Head of caudate nucleus (tissue), 42 donors: Measurements from ENCODE around the gene APLP2.
"Not testable (repeated sequence)": the region's sequence is repeated elsewhere in the genome, so short reads cannot be mapped to it uniquely, and the experiment has no call there.

Experiments used
- DNase-seq, 42 donors: peaks; one replicate each; pipeline versions ENCODE4 v3.0.0 to v3.0.0-alpha.2; 2020 to 2021; ENCODE audit warnings: mixed read lengths in 7 of 42
- intact Hi-C: fragments of 100-400 bp; cut with DNase I; formaldehyde crosslinking; loops from one replicate; pipeline ENCODE4 v1.15.0; 2022

Gene APLP2

GRCh38 chr11:130085671-130086290, 16.1 kb downstream of the APLP2 start:
- intact Hi-C loops: no loop called here
- DNase-seq: no peak

GRCh38 chr11:130086669-130087068, 17.0 kb downstream of the APLP2 start:
- DNase-seq: no peak
- intact Hi-C loops: no loop called here

- intact Hi-C loops: no loop called here
- DNase-seq: no peak
Observed at GRCh38 chr11:130087294-130087926, 17.7 kb downstream of the APLP2 start.

- intact Hi-C loops: no loop called here
Observed at GRCh38 chr11:130088217-130088616, 18.5 kb downstream of the APLP2 start.

GRCh38 chr11:130088919-130089673, 19.4 kb downstream of the APLP2 start:
- intact Hi-C loops: no loop called here
- no peak for DNase-seq

More at GRCh38 chr11:130088217-130088616, 18.5 kb downstream of the APLP2 start:
- no peak for DNase-seq

- intact Hi-C loops: no loop called here
- no peak for DNase-seq
Observed at GRCh38 chr11:130089674-130090073, 20.0 kb downstream of the APLP2 start.

- intact Hi-C loops: not testable (repeated sequence)
Observed at GRCh38 chr11:130090517-130090916, 20.8 kb downstream of the APLP2 start.

GRCh38 chr11:130091169-130091568, 21.5 kb downstream of the APLP2 start:
- DNase-seq, intact Hi-C loops: not testable (repeated sequence)

More at GRCh38 chr11:130090517-130090916, 20.8 kb downstream of the APLP2 start:
- not testable (repeated sequence) for DNase-seq

GRCh38 chr11:130092661-130093060, 23.0 kb downstream of the APLP2 start:
- DNase-seq: no peak
- intact Hi-C loops: no loop called here

GRCh38 chr11:130094614-130095013, 24.9 kb downstream of the APLP2 start:
- no peak for DNase-seq
- intact Hi-C loops: no loop called here

- DNase-seq: no peak
- intact Hi-C loops: no loop called here
Observed at GRCh38 chr11:130095326-130095725, 25.6 kb downstream of the APLP2 start.

- DNase-seq: no peak
- intact Hi-C loops: no loop called here
Observed at GRCh38 chr11:130096042-130096441, 26.3 kb downstream of the APLP2 start.

GRCh38 chr11:130096823-130097222, 27.1 kb downstream of the APLP2 start:
- no peak for DNase-seq
- intact Hi-C loops: no loop called here

- intact Hi-C loops: no loop called here
- DNase-seq: no peak
Observed at GRCh38 chr11:130097285-130097684, 27.6 kb downstream of the APLP2 start.

GRCh38 chr11:130099356-130099755, 29.7 kb downstream of the APLP2 start:
- DNase-seq: no peak
- intact Hi-C loops: no loop called here

GRCh38 chr11:130100381-130101095, 30.8 kb downstream of the APLP2 start:
- no peak for DNase-seq
- intact Hi-C loops: no loop called here

- intact Hi-C loops: no loop called here
- DNase-seq: no peak
Observed at GRCh38 chr11:130101661-130102060, 32.0 kb downstream of the APLP2 start.

GRCh38 chr11:130102301-130103249, 32.9 kb downstream of the APLP2 start:
- intact Hi-C loops: no loop called here
- no peak for DNase-seq
